Activated CD4-positive, alpha-beta memory T cell treated with anti-CD3 and anti-CD28 coated beads, Interleukin-2, amount 10 ng/mL, durations not matched to agents 7 days and 5 days (primary cell): ENCODE data around the gene FRA10AC1. TPM values are rescaled to one million over a fixed set of nuclear protein-coding genes. Genes with fewer than 3 reads are reported as not detected.

ENCODE experiments used
- CTCF ChIA-PET: fragments of 350-600 bp; sonication (Branson Sonifier 250); formaldehyde crosslinking; loops from one replicate; lab custom pipeline; 2021; ENCODE audit warnings: antibody characterized with exemption, inconsistent platforms; lab: Charles Lee
- POLR2A ChIA-PET: fragments of 350-600 bp; sonication (Branson Sonifier 250); formaldehyde crosslinking; loops from one replicate; lab custom pipeline; 2021; ENCODE audit warnings: antibody characterized with exemption; lab: Charles Lee
- DNase-seq: peaks from one replicate; pipeline ENCODE4 v3.0.0-alpha.2; 2020
- H3K27ac Mint-ChIP-seq: one replicate; pipeline ENCODE4 v1.8.0; 2021; ENCODE audit warnings: mild to moderate bottlenecking, mixed read lengths
- H3K27me3 Mint-ChIP-seq: one replicate; pipeline ENCODE4 v1.8.0; 2021; ENCODE audit warnings: mixed read lengths
- H3K36me3 Mint-ChIP-seq: one replicate; pipeline ENCODE4 v1.8.0; 2021; ENCODE audit warnings: low read depth, mixed read lengths
- H3K4me1 Mint-ChIP-seq: one replicate; pipeline ENCODE4 v1.8.0; 2021; ENCODE audit warnings: mixed read lengths
- H3K4me3 Mint-ChIP-seq: one replicate; pipeline ENCODE4 v1.8.0; 2021; ENCODE audit warnings: mild to moderate bottlenecking, mixed read lengths
- H3K9me3 Mint-ChIP-seq: one replicate; pipeline ENCODE4 v1.8.0; 2021; ENCODE audit warnings: mixed read lengths
- total RNA-seq, 2 experiments: library from RNA; stranded (reverse); gene quantifications; one replicate each; pipeline ENCODE4 v1.2.3, GENCODE V29; 2021

FRA10AC1 gene
- total RNA-seq, 2 experiments from 2014 or later = 11.7 to 14.7 TPM

DNA sequence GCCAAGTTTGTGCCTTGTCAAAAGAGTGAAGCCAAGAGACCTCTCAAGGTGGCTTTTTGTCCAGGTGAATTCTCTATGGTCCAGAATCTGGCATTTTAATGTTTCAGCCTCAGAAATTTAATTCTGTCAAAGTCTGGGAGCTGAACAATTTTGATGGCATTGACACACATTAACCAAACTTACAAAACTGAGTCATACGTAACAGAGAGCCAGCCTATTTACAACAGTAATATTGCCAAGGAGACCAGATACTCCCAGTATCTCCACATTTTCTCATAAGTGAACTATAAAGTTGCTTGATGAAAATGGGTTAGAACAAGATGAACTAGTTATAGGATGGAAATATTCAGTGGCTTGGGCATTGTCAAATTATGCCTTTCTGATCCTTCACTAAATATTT, 46.2 kb downstream of the FRA10AC1 start:
- POLR2A ChIA-PET = no interaction called here
- CTCF ChIA-PET = no interaction called here
- Mint-ChIP-seq H3K27ac (no peak overlapping the region), H3K9me3 (no peaks in the 10 kb centered on the region), H3K4me3 (no peak overlapping the region), H3K27me3 (no peaks in the 10 kb centered on the region), H3K36me3 (no peaks in the 10 kb centered on the region), H3K4me1 (no peaks in the 10 kb centered on the region)
- DNase-seq = no peak

DNA sequence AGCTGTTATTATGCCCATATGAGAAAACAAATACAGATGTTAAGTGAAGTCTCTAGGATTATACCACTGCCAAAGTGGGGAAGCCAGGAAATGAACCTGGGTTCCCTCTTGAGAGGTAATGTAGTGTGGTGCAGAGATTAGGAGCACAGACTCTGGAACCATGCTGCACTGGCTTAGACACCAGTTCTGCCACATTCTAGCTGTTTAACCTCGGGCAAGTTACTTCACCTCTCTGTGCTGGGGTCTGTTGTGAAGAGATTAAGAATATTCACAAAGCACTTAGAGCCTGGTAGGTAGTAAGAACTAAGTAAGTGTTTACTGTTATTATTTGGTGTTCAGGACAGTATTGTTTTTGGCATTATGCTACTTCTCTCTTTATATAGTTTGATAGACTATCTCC, 48.2 kb downstream of the FRA10AC1 start:
- H3K4me1 Mint-ChIP-seq = no peaks in the 10 kb centered on the region
- ChIA-PET CTCF (no interaction called here), POLR2A (no interaction called here)
- no peaks in the 10 kb centered on the region for H3K9me3 Mint-ChIP-seq
- H3K36me3 Mint-ChIP-seq = no peaks in the 10 kb centered on the region
- H3K27me3 Mint-ChIP-seq = peaks cover 2% of the 10 kb centered on the region
- DNase-seq = no peak
- H3K27ac Mint-ChIP-seq = no peak overlapping the region
- no peak overlapping the region for H3K4me3 Mint-ChIP-seq

DNA sequence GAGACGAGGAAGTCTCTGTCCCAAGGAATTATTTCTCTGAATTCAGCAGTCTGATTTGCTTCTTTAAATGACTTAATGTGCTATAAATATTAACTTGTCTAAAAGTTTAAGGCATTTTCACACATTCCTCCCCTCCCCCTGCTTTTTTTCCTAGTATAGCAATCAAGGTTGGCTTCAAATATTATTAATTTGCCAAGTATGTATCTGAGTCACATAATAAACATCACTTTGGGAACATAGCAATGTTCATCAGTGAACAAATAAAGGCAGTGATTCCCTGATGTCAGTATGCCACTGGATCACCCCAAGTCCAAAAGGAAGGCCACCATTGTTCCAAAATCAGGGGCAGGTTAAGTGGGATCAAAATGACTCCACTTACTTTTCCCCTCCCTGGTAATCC, 49.5 kb downstream of the FRA10AC1 start:
- no peaks in the 10 kb centered on the region for H3K36me3 Mint-ChIP-seq
- CTCF ChIA-PET = no interaction called here
- no peak for DNase-seq
- H3K27me3 Mint-ChIP-seq = peaks cover 2% of the 10 kb centered on the region
- H3K4me3 Mint-ChIP-seq = no peak overlapping the region
- no peaks in the 10 kb centered on the region for H3K9me3 Mint-ChIP-seq
- no peak overlapping the region for H3K27ac Mint-ChIP-seq
- POLR2A ChIA-PET = no interaction called here
- H3K4me1 Mint-ChIP-seq = no peaks in the 10 kb centered on the region

DNA sequence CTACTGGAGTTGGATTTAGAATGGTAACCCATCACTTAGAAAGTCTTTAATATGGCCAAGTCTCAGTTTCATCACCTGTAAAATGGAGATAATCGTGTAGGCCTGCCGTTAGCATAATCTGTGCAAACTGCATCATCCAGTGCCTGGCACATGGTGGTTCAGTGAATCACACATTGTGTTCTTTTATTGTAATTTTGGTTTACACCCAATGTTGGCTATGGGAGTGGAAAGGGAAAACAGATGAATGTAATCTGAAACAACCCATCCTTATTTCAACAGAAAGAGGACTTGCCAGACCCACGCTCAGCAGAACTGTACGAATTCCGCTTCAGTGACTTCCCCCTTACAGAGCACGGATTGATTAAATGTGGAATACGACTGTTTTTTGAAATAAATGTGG, 62.6 kb downstream of the FRA10AC1 start:
- DNase-seq = no peak
- H3K27ac Mint-ChIP-seq = no peak overlapping the region
- no peaks in the 10 kb centered on the region for H3K36me3 Mint-ChIP-seq
- CTCF ChIA-PET = no interaction called here
- H3K4me3 Mint-ChIP-seq = no peak overlapping the region
- no peaks in the 10 kb centered on the region for H3K9me3 Mint-ChIP-seq
- no peaks in the 10 kb centered on the region for H3K4me1 Mint-ChIP-seq
- peaks cover 15% of the 10 kb centered on the region for H3K27me3 Mint-ChIP-seq
- POLR2A ChIA-PET = no interaction called here

DNA sequence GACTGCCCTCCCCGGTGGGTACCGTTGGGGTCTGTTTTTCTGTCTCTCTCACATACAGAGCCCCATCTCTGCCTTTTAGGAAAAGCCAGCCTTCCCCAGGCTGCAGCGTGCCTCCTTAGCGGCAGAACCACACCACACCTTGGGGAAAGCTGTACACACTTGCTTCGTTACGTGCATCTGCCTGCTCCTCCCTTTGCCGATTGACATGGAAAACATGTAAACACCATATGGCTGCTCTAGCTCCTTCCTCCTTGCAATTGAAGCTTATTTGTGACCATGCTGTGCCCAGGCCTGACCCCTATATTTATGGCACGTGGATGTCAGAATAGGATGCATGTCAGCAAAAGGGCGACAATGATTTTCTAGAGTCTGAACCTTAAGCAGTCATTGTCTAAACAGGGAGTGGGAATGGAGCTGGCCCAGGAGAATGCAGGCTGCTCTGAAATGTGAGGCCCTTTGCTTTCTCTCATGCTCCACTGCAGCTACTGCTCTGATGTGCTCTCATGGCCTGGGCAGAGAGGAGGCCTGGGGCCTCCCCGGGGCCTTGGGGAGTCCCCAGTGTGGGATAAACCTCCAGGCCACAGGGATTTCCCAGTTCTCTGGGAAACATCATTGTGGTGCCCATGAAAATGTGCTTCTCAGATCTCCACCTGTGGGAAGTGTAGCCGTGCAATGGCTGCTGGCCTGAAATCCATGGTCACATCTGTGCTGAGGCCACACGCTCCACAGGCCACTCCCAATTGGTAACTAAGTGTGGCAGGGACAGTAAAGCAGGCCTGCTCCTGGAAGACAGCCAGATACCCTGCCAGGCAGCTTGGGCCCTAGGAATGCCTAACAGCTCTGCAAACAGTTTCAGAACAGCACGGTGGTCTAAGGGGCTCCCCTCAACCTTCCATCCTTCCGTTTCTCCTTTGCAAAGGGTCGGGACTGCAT, 71.5 kb downstream of the FRA10AC1 start:
- H3K27me3 Mint-ChIP-seq = peaks cover 3% of the 10 kb centered on the region
- no peaks in the 10 kb centered on the region for H3K9me3 Mint-ChIP-seq
- no peak for DNase-seq
- CTCF ChIA-PET = no interaction called here
- no peak overlapping the region for H3K4me3 Mint-ChIP-seq
- POLR2A ChIA-PET = no interaction called here
- no peaks in the 10 kb centered on the region for H3K36me3 Mint-ChIP-seq
- H3K27ac Mint-ChIP-seq = no peak overlapping the region
- no peaks in the 10 kb centered on the region for H3K4me1 Mint-ChIP-seq

DNA sequence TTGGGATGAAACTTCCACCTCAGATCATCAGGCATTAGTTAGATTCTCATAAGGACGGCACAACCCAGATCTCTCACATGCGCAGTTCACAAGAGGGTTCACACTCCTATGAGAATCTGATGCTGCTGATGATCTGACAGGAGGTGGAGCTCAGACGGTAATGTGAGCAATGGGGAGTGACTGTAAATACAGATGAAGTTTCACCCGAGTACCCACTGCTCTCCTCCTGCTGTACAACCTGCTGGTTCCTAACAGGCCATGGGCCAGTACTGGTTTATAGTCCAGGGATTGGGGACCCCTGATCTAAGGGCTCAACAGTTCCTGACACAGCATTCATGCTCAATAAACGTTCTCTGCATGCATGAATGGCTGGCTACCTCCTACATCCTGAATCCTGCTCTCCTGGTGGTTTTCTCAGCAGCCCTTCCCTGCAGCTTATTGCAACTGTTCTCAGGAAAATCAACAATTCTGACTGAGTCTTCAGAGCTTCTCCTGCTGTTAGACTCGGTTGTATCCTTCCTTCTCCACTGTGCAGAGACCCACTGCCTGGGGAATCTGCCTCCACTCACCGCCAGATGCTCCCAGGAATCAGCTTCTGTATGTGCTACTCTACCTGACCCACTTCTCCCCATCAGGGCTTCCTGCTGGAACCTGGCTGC, 72.6 kb downstream of the FRA10AC1 start:
- Mint-ChIP-seq H3K9me3 (no peaks in the 10 kb centered on the region), H3K4me3 (no peak overlapping the region), H3K27me3 (peaks cover 5% of the 10 kb centered on the region), H3K36me3 (no peaks in the 10 kb centered on the region), H3K27ac (no peak overlapping the region), H3K4me1 (no peaks in the 10 kb centered on the region)
- CTCF ChIA-PET = no interaction called here
- POLR2A ChIA-PET = no interaction called here
- no peak for DNase-seq

DNA sequence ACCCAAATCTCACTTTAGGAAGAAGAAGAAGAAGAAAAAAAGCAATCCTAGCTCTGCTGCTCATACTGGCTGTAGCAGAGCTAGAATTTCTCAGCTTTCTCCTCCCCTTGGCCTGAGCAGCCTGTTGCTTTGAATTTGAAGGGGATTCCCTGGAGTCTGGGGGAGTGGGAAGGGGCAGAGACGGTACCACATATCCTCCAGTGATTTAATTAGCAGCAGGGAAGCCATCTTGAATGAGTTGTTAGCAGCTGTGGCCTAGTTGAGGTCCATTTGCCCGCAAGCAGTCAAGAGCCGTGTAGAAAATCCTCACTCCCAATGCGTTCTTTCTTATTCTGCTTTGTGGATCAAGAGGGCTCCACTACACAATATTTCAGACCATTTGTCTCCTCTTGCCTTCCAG, 73.5 kb downstream of the FRA10AC1 start:
- POLR2A ChIA-PET = no interaction called here

DNA sequence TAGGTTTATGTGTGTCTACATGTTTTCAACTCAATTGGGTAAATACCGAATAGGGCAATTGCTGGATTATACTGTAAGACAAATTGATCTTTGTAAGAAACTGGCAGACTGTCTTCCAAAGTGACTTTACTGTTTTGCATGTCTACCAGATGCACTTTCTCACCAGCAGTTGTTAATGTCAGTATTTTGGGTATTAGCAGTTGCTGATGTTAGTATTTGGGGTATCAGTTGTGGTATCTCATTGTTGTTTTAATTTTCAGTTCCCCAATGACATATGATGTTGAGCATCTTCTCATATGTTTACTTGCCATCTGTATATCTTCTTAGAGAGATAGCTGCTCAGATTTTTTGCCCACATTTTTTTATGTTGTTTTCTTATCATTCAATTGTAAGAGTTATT, 79.5 kb downstream of the FRA10AC1 start:
- POLR2A ChIA-PET = no interaction called here

More for the DNA sequence above, 73.5 kb downstream of the FRA10AC1 start:
- Mint-ChIP-seq H3K27me3 (peaks cover 9% of the 10 kb centered on the region), H3K36me3 (no peaks in the 10 kb centered on the region), H3K4me1 (no peaks in the 10 kb centered on the region), H3K4me3 (no peak overlapping the region), H3K9me3 (no peaks in the 10 kb centered on the region), H3K27ac (no peak overlapping the region)
- CTCF ChIA-PET = no interaction called here
- no peak for DNase-seq

DNA sequence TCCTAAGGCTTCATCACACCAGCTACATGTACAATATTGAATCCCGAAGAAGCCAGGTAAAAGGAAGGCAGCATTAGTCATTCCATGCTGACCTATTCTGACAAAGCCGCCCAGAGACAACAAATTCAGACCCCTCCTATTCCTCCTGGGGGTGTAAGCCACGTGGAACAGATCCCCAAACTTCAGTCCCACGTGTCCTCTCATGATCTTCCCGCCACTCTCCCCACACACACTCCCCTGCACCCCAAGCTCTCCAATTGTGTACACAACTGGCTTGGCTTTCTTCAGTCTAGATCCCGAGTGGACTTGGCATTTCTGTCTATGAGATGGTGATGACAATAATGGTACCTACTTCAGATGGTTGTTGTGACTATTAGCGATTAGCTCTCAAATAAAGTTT, 81.5 kb downstream of the FRA10AC1 start:
- ChIA-PET POLR2A (no interaction called here), CTCF (no interaction called here)
- no peak overlapping the region for H3K4me3 Mint-ChIP-seq
- no peaks in the 10 kb centered on the region for H3K36me3 Mint-ChIP-seq
- H3K4me1 Mint-ChIP-seq = no peaks in the 10 kb centered on the region
- H3K27me3 Mint-ChIP-seq = peaks cover 24% of the 10 kb centered on the region
- no peaks in the 10 kb centered on the region for H3K9me3 Mint-ChIP-seq
- no peak for DNase-seq
- H3K27ac Mint-ChIP-seq = no peak overlapping the region

More for the DNA sequence above, 79.5 kb downstream of the FRA10AC1 start:
- Mint-ChIP-seq H3K4me3 (no peak overlapping the region), H3K4me1 (no peaks in the 10 kb centered on the region), H3K27ac (no peak overlapping the region), H3K27me3 (peaks cover 24% of the 10 kb centered on the region), H3K36me3 (no peaks in the 10 kb centered on the region), H3K9me3 (no peaks in the 10 kb centered on the region)
- no peak for DNase-seq
- CTCF ChIA-PET = no interaction called here

Other genes with a start within 250 kb of the FRA10AC1 start
- gene MYOF, start 220.3 kb downstream of the FRA10AC1 start, total RNA-seq = 10 to 100 TPM; 10.8 to 10.9 TPM
- 10 to 100 TPM; 82.5 to 84.6 TPM for gene CEP55, start 206.0 kb downstream of the FRA10AC1 start, total RNA-seq
- not detected for gene FFAR4, start 135.9 kb downstream of the FRA10AC1 start, total RNA-seq
- gene RBP4, start 101.4 kb downstream of the FRA10AC1 start, total RNA-seq = not detected
- not detected for gene PDE6C, start 90.1 kb downstream of the FRA10AC1 start, total RNA-seq
- not detected for gene LGI1, start 55.3 kb upstream of the FRA10AC1 start, total RNA-seq
- 1 to 10 TPM; 2.9 to 3.5 TPM for gene SLC35G1, start 191.4 kb upstream of the FRA10AC1 start, total RNA-seq